A549 (cell line): ENCODE results near the gene MARCHF10.

Experiments
- JUNB ChIP-seq: fragments of >200 bp; sonication (Bioruptor Twin); formaldehyde crosslinking; IDR thresholded peaks from 2 replicates; pipeline ENCODE4 v1.6.1; 2016
- TF ChIP-seq, protein P1 (sequence below): fragments of >200 bp; sonication (Bioruptor Twin); formaldehyde crosslinking; IDR thresholded peaks from 3 replicates; pipeline ENCODE4 v1.5.1; 2016
- TF ChIP-seq, protein P2 (sequence below): fragments of 450-650 bp; IDR thresholded peaks from 2 replicates; pipeline ENCODE4 v1.6.1; 2014; ENCODE audit warnings: antibody characterized with exemption

DNA sequence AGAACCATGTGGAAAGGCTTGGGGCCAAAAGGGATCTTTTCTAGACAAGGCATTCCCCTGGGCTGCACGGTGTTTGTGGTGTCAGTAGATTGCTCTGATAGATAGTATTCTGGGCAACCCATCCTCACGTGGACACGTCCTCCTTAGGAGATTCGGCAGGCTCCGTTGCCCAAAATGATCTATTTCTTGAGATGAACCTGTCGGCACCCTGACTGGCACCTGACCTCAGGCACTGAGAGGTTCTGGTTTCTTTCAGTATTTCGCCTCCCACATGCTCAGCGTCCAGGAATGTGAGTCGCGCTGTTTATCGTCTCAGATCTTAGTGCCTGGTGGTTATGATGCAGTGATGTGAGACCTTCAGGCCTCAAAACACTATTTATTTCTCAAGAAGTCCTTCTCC, 89.7 kb downstream of the MARCHF10 start:
- TF ChIP-seq JUNB, result no peak
- TF ChIP-seq, protein P1, sequence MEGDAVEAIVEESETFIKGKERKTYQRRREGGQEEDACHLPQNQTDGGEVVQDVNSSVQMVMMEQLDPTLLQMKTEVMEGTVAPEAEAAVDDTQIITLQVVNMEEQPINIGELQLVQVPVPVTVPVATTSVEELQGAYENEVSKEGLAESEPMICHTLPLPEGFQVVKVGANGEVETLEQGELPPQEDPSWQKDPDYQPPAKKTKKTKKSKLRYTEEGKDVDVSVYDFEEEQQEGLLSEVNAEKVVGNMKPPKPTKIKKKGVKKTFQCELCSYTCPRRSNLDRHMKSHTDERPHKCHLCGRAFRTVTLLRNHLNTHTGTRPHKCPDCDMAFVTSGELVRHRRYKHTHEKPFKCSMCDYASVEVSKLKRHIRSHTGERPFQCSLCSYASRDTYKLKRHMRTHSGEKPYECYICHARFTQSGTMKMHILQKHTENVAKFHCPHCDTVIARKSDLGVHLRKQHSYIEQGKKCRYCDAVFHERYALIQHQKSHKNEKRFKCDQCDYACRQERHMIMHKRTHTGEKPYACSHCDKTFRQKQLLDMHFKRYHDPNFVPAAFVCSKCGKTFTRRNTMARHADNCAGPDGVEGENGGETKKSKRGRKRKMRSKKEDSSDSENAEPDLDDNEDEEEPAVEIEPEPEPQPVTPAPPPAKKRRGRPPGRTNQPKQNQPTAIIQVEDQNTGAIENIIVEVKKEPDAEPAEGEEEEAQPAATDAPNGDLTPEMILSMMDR, result no peak
- TF ChIP-seq, protein P2, sequence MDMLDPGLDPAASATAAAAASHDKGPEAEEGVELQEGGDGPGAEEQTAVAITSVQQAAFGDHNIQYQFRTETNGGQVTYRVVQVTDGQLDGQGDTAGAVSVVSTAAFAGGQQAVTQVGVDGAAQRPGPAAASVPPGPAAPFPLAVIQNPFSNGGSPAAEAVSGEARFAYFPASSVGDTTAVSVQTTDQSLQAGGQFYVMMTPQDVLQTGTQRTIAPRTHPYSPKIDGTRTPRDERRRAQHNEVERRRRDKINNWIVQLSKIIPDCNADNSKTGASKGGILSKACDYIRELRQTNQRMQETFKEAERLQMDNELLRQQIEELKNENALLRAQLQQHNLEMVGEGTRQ, result no peak
